Activated CD4-positive, alpha-beta T cell treated with anti-CD3 and anti-CD28 coated beads for 4 hours (primary cell): ENCODE measurements around the gene EPM2A.

ENCODE experiments used
- DNase-seq, 2 donors: peaks; one replicate each; pipeline ENCODE4 v3.0.0-alpha.2; 2020

The EPM2A gene

GRCh38 chr6:145600299-145600698, 135.0 kb downstream of the EPM2A start:
- no peak for DNase-seq

- DNase-seq, result no peak
Measured at GRCh38 chr6:145588981-145589380, 146.3 kb downstream of the EPM2A start.

DNA sequence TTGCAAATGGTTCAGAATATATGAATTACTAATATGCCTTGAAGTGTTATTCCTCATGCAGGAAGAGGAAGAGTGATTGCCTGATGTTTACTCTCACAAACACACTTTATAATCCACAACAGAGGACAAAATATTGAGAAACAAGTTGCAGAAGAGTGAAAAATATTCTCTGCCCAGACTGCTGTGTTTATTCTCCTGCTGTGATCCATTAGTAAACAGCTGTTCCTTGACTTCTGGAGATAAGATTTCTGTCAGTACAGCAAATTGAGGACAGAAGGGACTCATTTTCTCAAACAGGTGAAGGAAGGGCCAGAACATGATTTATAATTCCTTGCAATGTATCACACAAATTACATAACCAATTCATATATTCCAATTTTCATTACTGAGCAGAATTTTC, 148.0 kb downstream of the EPM2A start:
- DNase-seq, result no peak

- no peak for DNase-seq
Measured at GRCh38 chr6:145583753-145584152, 151.6 kb downstream of the EPM2A start.
